Activated CD4-positive, alpha-beta memory T cell treated with anti-CD3 and anti-CD28 coated beads for 36 hours (primary cell): ENCODE data around the gene SORBS2. TPM values are rescaled to one million over a fixed set of nuclear protein-coding genes. Genes with fewer than 3 reads are reported as not detected.

Experiments used
- CTCF ChIA-PET: fragments of 350-600 bp; sonication (Branson Sonifier 250); formaldehyde crosslinking; loops from one replicate; lab custom pipeline; 2021; ENCODE audit warnings: antibody characterized with exemption, inconsistent platforms; lab: Charles Lee
- POLR2A ChIA-PET: fragments of 350-600 bp; sonication (Branson Sonifier 250); formaldehyde crosslinking; loops from one replicate; lab custom pipeline; 2021; ENCODE audit warnings: antibody characterized with exemption; lab: Charles Lee
- DNase-seq: peaks from one replicate; pipeline ENCODE4 v3.0.0-alpha.2; 2020
- H3K27ac Mint-ChIP-seq: one replicate; pipeline ENCODE4 v1.8.0; 2021; ENCODE audit warnings: mixed read lengths
- H3K27me3 Mint-ChIP-seq: one replicate; pipeline ENCODE4 v1.8.0; 2021; ENCODE audit warnings: mixed read lengths
- H3K36me3 Mint-ChIP-seq: one replicate; pipeline ENCODE4 v1.8.0; 2021; ENCODE audit warnings: mixed read lengths
- H3K4me1 Mint-ChIP-seq: one replicate; pipeline ENCODE4 v1.8.0; 2021; ENCODE audit warnings: low read depth, mixed read lengths
- H3K4me3 Mint-ChIP-seq: one replicate; pipeline ENCODE4 v1.8.0; 2021; ENCODE audit warnings: mild to moderate bottlenecking, mixed read lengths
- H3K9me3 Mint-ChIP-seq: one replicate; pipeline ENCODE4 v1.8.0; 2021; ENCODE audit warnings: mixed read lengths
- intact Hi-C: fragments of 100-400 bp; cut with micrococcal nuclease; formaldehyde crosslinking; loops from one replicate; pipeline ENCODE4 v1.15.1; 2023
- total RNA-seq, 2 experiments: library from RNA; stranded (reverse); gene quantifications; one replicate each; pipeline ENCODE4 v1.2.3, GENCODE V29; 2021

The SORBS2 gene
- total RNA-seq, 2 experiments from 2014 or later: not detected

DNA sequence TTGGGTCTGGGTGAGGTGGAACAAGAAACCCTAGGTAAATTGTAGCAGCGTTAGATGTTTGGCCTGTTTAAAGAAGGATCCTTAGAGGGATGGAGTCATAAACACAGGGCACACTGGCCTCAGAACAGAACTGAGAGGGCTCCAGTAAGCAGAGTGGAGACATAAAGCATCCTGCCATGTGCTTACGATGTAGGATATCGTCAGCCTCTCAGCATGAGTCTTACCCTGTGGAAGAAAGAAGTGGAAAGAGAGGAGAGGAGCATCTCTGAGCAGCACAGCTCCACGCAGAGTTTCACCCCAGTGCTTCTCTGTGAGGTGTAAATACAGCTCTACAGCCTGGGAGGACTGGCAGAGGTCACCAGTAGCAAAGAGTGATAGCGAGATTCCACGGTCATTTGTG lies 27.8 kb upstream of the SORBS2 start:
- intact Hi-C loops: no loop called here
- Mint-ChIP-seq H3K36me3 (no peaks in the 10 kb centered on the region), H3K27me3 (no peaks in the 10 kb centered on the region), H3K9me3 (no peaks in the 10 kb centered on the region), H3K27ac (no peak overlapping the region), H3K4me3 (no peak overlapping the region), H3K4me1 (no peaks in the 10 kb centered on the region)
- ChIA-PET POLR2A (no interaction called here), CTCF (no interaction called here)
- DNase-seq: no peak

DNA sequence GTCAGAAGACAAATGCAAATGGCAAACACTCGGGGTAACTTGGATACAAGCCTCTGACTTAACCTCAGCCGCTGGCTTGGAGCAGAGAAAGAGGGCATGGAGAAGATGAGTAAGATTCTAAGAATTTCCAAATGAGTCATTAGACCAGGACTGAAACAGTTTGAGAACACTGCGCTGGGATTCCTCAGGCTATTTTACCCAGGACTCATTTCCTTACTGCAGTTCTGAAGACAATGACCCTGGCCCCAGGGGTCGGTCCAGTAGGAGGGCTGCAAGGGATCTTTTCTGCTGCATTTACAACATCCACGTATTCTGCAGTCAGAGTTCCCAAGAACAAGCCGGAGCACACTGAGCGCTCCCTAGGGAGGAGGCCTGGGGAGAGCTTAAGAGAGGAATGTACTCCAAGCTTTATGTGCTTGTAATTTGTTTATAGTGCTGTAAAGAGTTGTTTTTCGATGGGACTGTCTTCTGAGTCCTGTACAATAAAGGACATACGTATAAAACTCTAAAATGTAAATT lies 27.3 kb upstream of the SORBS2 start:
- no peaks in the 10 kb centered on the region for H3K9me3 Mint-ChIP-seq
- no peak overlapping the region for H3K27ac Mint-ChIP-seq
- intact Hi-C loops: no loop called here
- H3K36me3 Mint-ChIP-seq: no peaks in the 10 kb centered on the region
- no peak for DNase-seq
- H3K4me3 Mint-ChIP-seq: no peak overlapping the region
- H3K27me3 Mint-ChIP-seq: no peaks in the 10 kb centered on the region
- H3K4me1 Mint-ChIP-seq: no peaks in the 10 kb centered on the region
- POLR2A ChIA-PET: no interaction called here
- CTCF ChIA-PET: no interaction called here

- intact Hi-C loops: no loop called here
- H3K27me3 Mint-ChIP-seq: no peaks in the 10 kb centered on the region
- no peak overlapping the region for H3K4me3 Mint-ChIP-seq
- CTCF ChIA-PET: no interaction called here
- no peaks in the 10 kb centered on the region for H3K4me1 Mint-ChIP-seq
- H3K27ac Mint-ChIP-seq: no peak overlapping the region
- no peaks in the 10 kb centered on the region for H3K36me3 Mint-ChIP-seq
- DNase-seq: no peak
- POLR2A ChIA-PET: no interaction called here
- no peaks in the 10 kb centered on the region for H3K9me3 Mint-ChIP-seq
Observed at GRCh38 chr4:185838514-185839193, 26.7 kb upstream of the SORBS2 start.

GRCh38 chr4:185838104-185838452 lies 26.1 kb upstream of the SORBS2 start:
- Mint-ChIP-seq H3K4me3 (no peak overlapping the region), H3K36me3 (no peaks in the 10 kb centered on the region), H3K4me1 (no peaks in the 10 kb centered on the region), H3K27ac (no peak overlapping the region), H3K27me3 (no peaks in the 10 kb centered on the region), H3K9me3 (no peaks in the 10 kb centered on the region)
- CTCF ChIA-PET: no interaction called here
- DNase-seq: no peak
- POLR2A ChIA-PET: no interaction called here
- intact Hi-C loops: no loop called here

- Mint-ChIP-seq H3K27me3 (no peaks in the 10 kb centered on the region), H3K4me3 (no peak overlapping the region), H3K9me3 (no peaks in the 10 kb centered on the region), H3K27ac (no peak overlapping the region), H3K4me1 (no peaks in the 10 kb centered on the region), H3K36me3 (no peaks in the 10 kb centered on the region)
- no peak for DNase-seq
- ChIA-PET POLR2A (no interaction called here), CTCF (no interaction called here)
- intact Hi-C loops: no loop called here
Observed at GRCh38 chr4:185837415-185838103, 25.6 kb upstream of the SORBS2 start.

- POLR2A ChIA-PET: no interaction called here
- H3K9me3 Mint-ChIP-seq: no peaks in the 10 kb centered on the region
- intact Hi-C loops: no loop called here
- no peak overlapping the region for H3K4me3 Mint-ChIP-seq
- DNase-seq: no peak
- H3K27ac Mint-ChIP-seq: no peak overlapping the region
- H3K4me1 Mint-ChIP-seq: no peaks in the 10 kb centered on the region
- CTCF ChIA-PET: no interaction called here
- no peaks in the 10 kb centered on the region for H3K36me3 Mint-ChIP-seq
- peaks cover 2% of the 10 kb centered on the region for H3K27me3 Mint-ChIP-seq
Observed at GRCh38 chr4:185836241-185837084, 24.5 kb upstream of the SORBS2 start.

GRCh38 chr4:185835814-185836213 lies 23.8 kb upstream of the SORBS2 start:
- no peaks in the 10 kb centered on the region for H3K4me1 Mint-ChIP-seq
- intact Hi-C loops: no loop called here
- no peak overlapping the region for H3K4me3 Mint-ChIP-seq
- H3K9me3 Mint-ChIP-seq: no peaks in the 10 kb centered on the region
- no peak for DNase-seq
- H3K27ac Mint-ChIP-seq: no peak overlapping the region
- H3K36me3 Mint-ChIP-seq: no peaks in the 10 kb centered on the region
- peaks cover 2% of the 10 kb centered on the region for H3K27me3 Mint-ChIP-seq
- ChIA-PET POLR2A (no interaction called here), CTCF (no interaction called here)

GRCh38 chr4:185835336-185835735 lies 23.3 kb upstream of the SORBS2 start:
- no peak for DNase-seq
- Mint-ChIP-seq H3K36me3 (no peaks in the 10 kb centered on the region), H3K9me3 (no peaks in the 10 kb centered on the region), H3K27me3 (peaks cover 2% of the 10 kb centered on the region), H3K4me3 (no peak overlapping the region), H3K27ac (no peak overlapping the region), H3K4me1 (no peaks in the 10 kb centered on the region)
- intact Hi-C loops: no loop called here
- CTCF ChIA-PET: no interaction called here
- POLR2A ChIA-PET: no interaction called here

DNA sequence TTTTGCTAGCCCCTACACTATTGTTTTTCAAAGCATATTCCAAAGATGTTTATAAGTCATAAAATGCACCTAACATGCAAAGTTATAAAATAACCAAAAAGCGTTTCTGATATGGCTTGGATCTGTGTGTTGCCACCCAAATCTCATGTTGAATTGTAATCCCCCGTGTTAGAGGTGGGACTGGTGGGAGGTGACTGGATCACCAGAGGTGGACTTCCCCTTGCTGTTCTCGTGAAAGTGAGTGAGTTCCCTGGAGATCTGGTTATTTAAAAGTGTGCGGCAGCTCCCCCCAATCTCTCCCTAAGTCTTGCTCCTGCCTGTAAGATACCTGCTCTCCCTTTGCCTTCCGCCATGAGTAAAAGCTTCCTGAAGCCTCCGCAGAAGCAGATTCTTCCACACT lies 22.8 kb upstream of the SORBS2 start:
- Mint-ChIP-seq H3K27ac (no peak overlapping the region), H3K27me3 (peaks cover 2% of the 10 kb centered on the region), H3K4me3 (no peak overlapping the region), H3K36me3 (no peaks in the 10 kb centered on the region), H3K4me1 (no peaks in the 10 kb centered on the region), H3K9me3 (no peaks in the 10 kb centered on the region)
- intact Hi-C loops: no loop called here
- DNase-seq: no peak
- ChIA-PET CTCF (no interaction called here), POLR2A (no interaction called here)

GRCh38 chr4:185834088-185834487 lies 22.1 kb upstream of the SORBS2 start:
- Mint-ChIP-seq H3K27ac (no peak overlapping the region), H3K4me1 (no peaks in the 10 kb centered on the region), H3K4me3 (no peak overlapping the region), H3K9me3 (no peaks in the 10 kb centered on the region), H3K36me3 (no peaks in the 10 kb centered on the region), H3K27me3 (peaks cover 2% of the 10 kb centered on the region)
- DNase-seq: no peak
- POLR2A ChIA-PET: no interaction called here
- intact Hi-C loops: no loop called here
- CTCF ChIA-PET: no interaction called here

- Mint-ChIP-seq H3K27ac (no peak overlapping the region), H3K4me3 (no peak overlapping the region), H3K27me3 (peaks cover 2% of the 10 kb centered on the region), H3K36me3 (no peaks in the 10 kb centered on the region), H3K9me3 (no peaks in the 10 kb centered on the region), H3K4me1 (no peaks in the 10 kb centered on the region)
- ChIA-PET CTCF (no interaction called here), POLR2A (no interaction called here)
- intact Hi-C loops: no loop called here
- no peak for DNase-seq
Observed at GRCh38 chr4:185833055-185833598, 21.1 kb upstream of the SORBS2 start.

- Mint-ChIP-seq H3K9me3 (no peaks in the 10 kb centered on the region), H3K27me3 (peaks cover 2% of the 10 kb centered on the region), H3K4me1 (no peaks in the 10 kb centered on the region), H3K36me3 (peaks cover 1% of the 10 kb centered on the region), H3K27ac (no peak overlapping the region), H3K4me3 (no peak overlapping the region)
- ChIA-PET CTCF (no interaction called here), POLR2A (no interaction called here)
- intact Hi-C loops: no loop called here
- no peak for DNase-seq
Observed at GRCh38 chr4:185831125-185831815, 19.3 kb upstream of the SORBS2 start.
